Smooth muscle cell (in vitro differentiated cells): ENCODE data around the gene BPIFB1. TPM values are rescaled to one million over a fixed set of nuclear protein-coding genes. Genes with fewer than 3 reads are reported as not detected.

Source experiments
- DNase-seq: peaks from one replicate; lab custom pipeline; 2025; ENCODE audit not compliant: unreplicated experiment; lab: John Stamatoyannopoulos, UW
- H2AFZ ChIP-seq: fragments of 200-600 bp; sonication (generic); 2 replicates; pipeline ENCODE4 v1.6.0; 2016; ENCODE audit warnings: antibody characterized with exemption, low read depth, mild to moderate bottlenecking
- H3F3A ChIP-seq: fragments of 200-600 bp; sonication (generic); 2 replicates; pipeline ENCODE4 v1.6.0; 2017; ENCODE audit warnings: antibody characterized with exemption, low read depth
- H3K27ac ChIP-seq: fragments of 200-600 bp; sonication (generic); 2 replicates; pipeline ENCODE4 v1.5.1; 2016; ENCODE audit warnings: low read depth, mild to moderate bottlenecking
- H3K27me3 ChIP-seq: fragments of 200-600 bp; sonication (generic); 2 replicates; pipeline ENCODE4 v1.6.1; 2016; ENCODE audit warnings: low read depth, mild to moderate bottlenecking
- H3K36me3 ChIP-seq: fragments of 200-600 bp; sonication (generic); 2 replicates; pipeline ENCODE4 v1.5.1; 2016; ENCODE audit warnings: low read depth
- H3K4me1 ChIP-seq: fragments of 200-600 bp; sonication (generic); 2 replicates; pipeline ENCODE4 v1.5.1; 2016; ENCODE audit warnings: low read depth
- H3K4me2 ChIP-seq: fragments of 200-600 bp; sonication (generic); 2 replicates; pipeline ENCODE4 v1.6.0; 2016; ENCODE audit warnings: mild to moderate bottlenecking
- H3K4me3 ChIP-seq: fragments of 200-600 bp; sonication (generic); 2 replicates; pipeline ENCODE4 v1.5.1; 2016; ENCODE audit warnings: mild to moderate bottlenecking
- H3K79me2 ChIP-seq: fragments of 200-600 bp; sonication (generic); 2 replicates; pipeline ENCODE4 v1.6.0; 2016; ENCODE audit warnings: low read depth, mild to moderate bottlenecking
- H3K9ac ChIP-seq: fragments of 200-600 bp; sonication (generic); 2 replicates; pipeline ENCODE4 v1.6.0; 2016; ENCODE audit warnings: low read depth
- H3K9me3 ChIP-seq: fragments of 200-600 bp; sonication (generic); replicated peaks from 2 replicates; pipeline ENCODE4 v1.5.1; 2016; ENCODE audit warnings: low read depth
- H4K20me1 ChIP-seq: fragments of 200-600 bp; sonication (generic); 2 replicates; pipeline ENCODE4 v1.6.0; 2016; ENCODE audit warnings: low read depth
- CTCF ChIP-seq: fragments of 200-600 bp; sonication (generic); IDR thresholded peaks from 2 replicates; pipeline ENCODE4 v1.5.1; 2017; ENCODE audit warnings: borderline replicate concordance, mild to moderate bottlenecking, antibody characterized with exemption; ENCODE audit not compliant: insufficient read depth, poor library complexity, severe bottlenecking
- WGBS: methylation state at CpG from one replicate; pipeline ENCODE4 v1.1.7; 2016; ENCODE audit warnings: low lambda C conversion rate; 5-methylcytosine and 5-hydroxymethylcytosine counted together
- polyA plus RNA-seq: library from polyadenylated mRNA; unstranded; fragments of >200 nt; fragmentation: Nextera tagmentation; extraction: Ambion mirVana; gene quantifications from 2 replicates; pipeline ENCODE4 v1.2.1, GENCODE V29; 2016
- total RNA-seq: library from RNA; depleted of rRNA; stranded (reverse); fragments of >200 nt; gene quantifications from 2 replicates; pipeline ENCODE4 v1.2.3, GENCODE V29; 2014

BPIFB1 gene
- total and polyA plus RNA-seq, 2 experiments from 2014 or later: not detected

DNA sequence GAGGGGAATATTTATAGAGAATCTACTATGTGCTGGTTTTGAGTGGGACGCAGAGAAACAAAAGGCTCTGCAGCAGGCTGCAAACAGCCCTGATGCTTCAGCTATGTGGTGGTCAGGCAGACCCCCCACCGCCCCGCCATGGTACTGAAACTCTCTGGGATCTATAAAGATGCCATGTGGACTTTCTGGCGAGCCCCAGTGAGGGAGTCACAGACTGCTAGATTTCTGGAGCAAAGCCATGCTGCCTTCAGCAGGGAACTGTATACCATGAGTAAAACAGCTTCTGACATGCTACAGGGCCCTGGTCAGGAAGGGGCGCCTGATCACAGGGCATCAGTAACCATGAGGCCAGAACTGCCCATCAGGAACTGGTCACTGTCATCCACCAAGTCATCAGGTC, 19.2 kb upstream of the BPIFB1 start:
- 87% methylated on average over 5 of the region's 5 CpGs for WGBS
- Histone ChIP-seq H3K36me3 (no peaks in the 10 kb centered on the region), H2AFZ (no peak overlapping the region), H3K4me1 (no peaks in the 10 kb centered on the region), H3K9me3 (no peaks in the 10 kb centered on the region), H3K27me3 (peaks cover 26% of the 10 kb centered on the region), H3K27ac (no peak overlapping the region), H3K4me3 (no peak overlapping the region), H3K4me2 (no peak overlapping the region), H3K79me2 (no peaks in the 10 kb centered on the region), H3K9ac (no peak overlapping the region), H3F3A (no peaks in the 10 kb centered on the region), H4K20me1 (no peaks in the 10 kb centered on the region)
- no peak for DNase-seq
- TF ChIP-seq CTCF: no peak

DNA sequence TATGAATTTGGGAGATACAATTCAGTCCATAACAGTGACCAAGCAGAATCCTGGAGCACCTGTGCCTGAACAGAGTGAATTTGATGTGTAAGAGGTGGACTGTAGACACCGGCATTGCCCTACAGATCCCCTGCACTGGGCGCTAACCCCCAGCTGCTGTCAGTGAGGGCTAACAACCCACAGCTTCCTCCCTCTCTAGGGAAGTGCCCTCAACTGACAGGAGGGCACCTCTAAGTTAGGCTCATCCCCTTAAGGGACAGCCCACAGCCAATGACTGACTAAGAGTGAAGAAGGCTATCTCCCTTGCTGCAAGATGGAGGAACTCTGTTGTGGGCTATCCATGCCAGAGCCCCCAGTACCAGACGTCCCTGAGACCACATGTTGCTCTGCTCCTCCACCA, 15.3 kb upstream of the BPIFB1 start:
- Histone ChIP-seq H4K20me1 (no peaks in the 10 kb centered on the region), H3K27me3 (peaks cover 26% of the 10 kb centered on the region), H3K9me3 (no peaks in the 10 kb centered on the region), H3K79me2 (no peaks in the 10 kb centered on the region), H3K4me1 (no peaks in the 10 kb centered on the region), H3K4me2 (no peak overlapping the region), H3F3A (no peaks in the 10 kb centered on the region), H3K9ac (no peak overlapping the region), H3K36me3 (no peaks in the 10 kb centered on the region), H3K27ac (no peak overlapping the region), H2AFZ (no peak overlapping the region), H3K4me3 (no peak overlapping the region)
- WGBS: 79% methylated on average over 3 of the region's 3 CpGs
- DNase-seq: no peak
- no peak for TF ChIP-seq CTCF

DNA sequence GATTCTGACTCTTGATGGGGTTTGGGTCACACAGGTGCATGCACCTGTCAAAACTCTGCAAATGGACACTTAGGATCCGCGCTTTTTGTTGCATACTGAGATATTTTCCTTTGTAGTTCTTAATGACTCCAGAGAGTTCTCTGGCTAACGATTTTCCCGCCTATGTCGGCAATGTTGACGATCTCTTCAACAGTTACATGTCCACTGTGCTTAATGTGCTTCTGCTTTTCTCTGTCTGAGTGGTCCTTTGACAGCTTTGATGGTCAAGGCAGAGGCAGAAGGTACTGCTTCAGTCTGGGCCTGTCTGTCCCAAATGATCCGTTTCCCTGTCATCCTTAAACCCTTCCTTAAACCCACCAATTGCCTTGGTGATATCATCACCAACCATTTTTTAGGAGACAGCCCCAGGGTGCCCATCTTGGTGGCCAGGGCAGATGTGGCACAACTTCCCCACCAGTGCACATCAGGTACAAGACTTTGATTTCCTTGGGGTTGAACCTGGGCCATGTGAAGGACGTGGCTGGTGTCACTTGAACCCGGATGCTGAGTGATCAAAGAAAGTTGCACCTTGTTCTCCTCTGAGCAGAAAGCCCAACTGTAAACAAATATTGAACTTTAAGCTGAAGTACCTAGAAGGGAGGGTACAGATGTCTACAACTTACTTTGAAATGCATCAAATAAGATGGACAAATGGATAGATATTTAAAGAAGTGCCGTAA, 10.7 kb upstream of the BPIFB1 start:
- Histone ChIP-seq H2AFZ (no peak overlapping the region), H3K27me3 (peaks cover 29% of the 10 kb centered on the region), H3K4me2 (no peak overlapping the region), H3K9ac (no peak overlapping the region), H4K20me1 (no peaks in the 10 kb centered on the region), H3K4me3 (no peak overlapping the region), H3K36me3 (no peaks in the 10 kb centered on the region), H3K9me3 (no peaks in the 10 kb centered on the region), H3K4me1 (no peaks in the 10 kb centered on the region), H3K27ac (no peak overlapping the region), H3F3A (no peaks in the 10 kb centered on the region), H3K79me2 (no peaks in the 10 kb centered on the region)
- no peak for DNase-seq
- no peak for TF ChIP-seq CTCF
- WGBS: 94% methylated on average over 10 of the region's 10 CpGs
